Stimulated activated CD8-positive, alpha-beta memory T cell treated with anti-CD3 and anti-CD28 coated beads, Interleukin-15, amount 100 ng/mL, for 4 hours (primary cell): Measurements from ENCODE around the gene TNIK.

ENCODE experiments used
- DNase-seq, 2 donors: peaks; one replicate each; pipeline ENCODE4 v3.0.0-alpha.2; 2020; ENCODE audit warnings: low read depth in 2 of 2

Gene TNIK

DNA sequence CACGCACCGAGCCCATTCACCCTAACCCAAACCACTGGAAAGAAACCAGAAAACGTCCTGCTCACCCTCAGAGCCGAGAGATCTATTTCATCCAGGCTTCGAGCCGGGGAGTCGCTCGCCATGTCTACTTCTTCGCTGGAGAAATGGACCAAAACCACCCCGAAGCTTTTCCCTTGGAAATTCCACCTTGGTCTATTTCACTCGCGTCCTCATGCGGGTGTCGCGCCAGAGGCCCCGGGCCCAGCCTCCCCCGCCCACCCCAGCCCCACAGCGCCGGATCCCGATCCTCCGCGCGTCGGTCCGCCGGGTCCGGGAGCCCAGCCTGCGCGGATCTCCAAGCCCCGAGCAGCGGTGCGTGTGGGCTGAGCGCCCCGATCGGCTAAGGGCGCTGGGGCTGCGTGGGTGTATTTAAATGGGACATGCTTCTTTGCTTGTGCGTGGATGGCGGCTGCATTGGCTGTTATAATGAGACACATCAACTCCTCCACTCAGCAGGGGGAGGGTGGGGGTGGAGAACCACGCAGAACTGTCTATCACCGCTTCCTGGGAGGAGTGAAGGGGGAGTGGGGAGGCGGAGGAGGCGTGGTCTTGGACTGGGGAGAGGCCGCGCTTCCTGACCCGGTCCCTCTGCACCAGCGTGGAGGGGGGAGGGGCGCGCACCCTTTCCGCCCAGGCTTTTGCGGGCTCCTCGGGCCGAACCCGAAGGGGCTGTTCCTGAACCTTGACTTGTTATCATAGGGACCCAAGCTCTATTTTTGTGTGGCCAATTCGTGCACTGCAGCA lies at the start of gene TNIK:
Gene TNIK, minus strand, starts transcription at position 464 of the 783 bp plus-strand sequence. Its CDS starts 342 bp downstream, at position 122.
- peak; percentile 87 to 97 for DNase-seq

GRCh38 chr3:171508676-171509075 lies 48.5 kb upstream of the TNIK start:
- DNase-seq = no peak

DNA sequence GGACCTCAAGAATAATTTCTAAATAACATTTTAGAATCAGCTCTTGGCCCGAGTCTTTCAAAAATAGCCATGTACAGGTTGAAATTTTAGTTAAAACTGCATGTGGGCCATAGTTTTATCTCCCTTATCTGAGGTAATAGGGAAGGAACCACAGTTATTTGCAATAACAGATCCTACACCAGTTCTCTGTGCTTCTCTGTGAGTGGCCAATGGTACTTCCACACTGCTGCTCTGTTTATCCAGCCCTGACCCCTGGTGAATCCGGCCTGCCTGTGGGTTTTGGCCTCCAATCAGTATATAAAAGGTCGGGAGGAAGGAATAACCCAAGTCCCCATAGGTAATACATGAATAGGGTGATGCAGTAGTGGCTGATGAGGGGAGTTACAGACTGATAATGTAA lies 48.0 kb upstream of the TNIK start:
- no peak for DNase-seq

DNA sequence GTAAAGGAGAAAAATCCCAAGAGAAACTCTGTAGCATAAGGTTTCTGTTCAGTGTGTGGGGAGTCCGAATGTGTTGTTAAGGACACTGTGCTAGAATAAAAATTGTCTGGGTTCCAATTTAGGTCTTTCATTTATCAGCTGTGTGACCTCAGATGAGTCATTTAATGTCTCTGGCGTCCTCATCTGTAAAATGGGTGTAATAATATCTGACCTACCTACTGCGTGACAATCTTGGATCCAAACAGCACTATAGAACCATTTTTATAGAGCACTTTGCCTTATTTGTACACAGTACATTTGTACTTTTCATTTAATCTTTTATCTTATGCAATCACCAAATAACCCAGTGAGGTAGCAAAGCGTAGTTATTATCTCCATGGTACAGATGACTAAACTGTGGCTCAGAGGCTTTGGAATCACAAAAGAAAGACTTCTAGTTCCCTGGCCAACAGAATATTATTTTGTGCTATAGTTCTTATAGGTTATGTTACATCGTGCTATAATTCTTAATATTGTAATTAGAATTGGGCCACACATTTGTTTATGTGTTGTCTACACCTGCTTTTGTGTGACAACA lies 46.6 kb upstream of the TNIK start:
- DNase-seq = no peak

DNA sequence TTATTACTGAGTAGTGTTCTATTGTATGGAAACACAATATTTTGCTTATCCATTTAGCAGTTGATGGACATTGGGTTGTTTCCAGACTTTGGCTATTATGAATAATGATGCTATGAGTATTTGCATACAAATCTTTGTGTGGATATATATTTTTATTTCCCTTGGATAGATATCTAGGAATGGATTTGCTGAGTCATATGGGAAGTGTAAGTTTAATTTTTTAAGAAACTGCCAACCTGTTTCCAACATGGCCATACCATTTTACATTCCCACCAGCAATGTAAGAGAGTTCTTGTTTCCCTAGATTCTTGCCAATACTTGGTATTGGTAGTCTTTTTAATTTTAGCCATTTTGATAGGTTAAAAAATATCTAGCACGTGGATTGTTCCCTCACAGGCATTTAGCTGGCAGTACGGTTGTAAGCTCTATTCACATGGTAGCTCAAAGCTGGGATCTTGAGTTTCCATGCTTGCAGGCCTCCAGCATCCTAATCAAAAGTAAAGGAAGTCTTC lies 45.7 kb upstream of the TNIK start:
- no peak for DNase-seq

GRCh38 chr3:171504376-171504775 lies 44.2 kb upstream of the TNIK start:
- DNase-seq = no peak

- DNase-seq = no peak
Observed at GRCh38 chr3:171503817-171504216, 43.6 kb upstream of the TNIK start.

DNA sequence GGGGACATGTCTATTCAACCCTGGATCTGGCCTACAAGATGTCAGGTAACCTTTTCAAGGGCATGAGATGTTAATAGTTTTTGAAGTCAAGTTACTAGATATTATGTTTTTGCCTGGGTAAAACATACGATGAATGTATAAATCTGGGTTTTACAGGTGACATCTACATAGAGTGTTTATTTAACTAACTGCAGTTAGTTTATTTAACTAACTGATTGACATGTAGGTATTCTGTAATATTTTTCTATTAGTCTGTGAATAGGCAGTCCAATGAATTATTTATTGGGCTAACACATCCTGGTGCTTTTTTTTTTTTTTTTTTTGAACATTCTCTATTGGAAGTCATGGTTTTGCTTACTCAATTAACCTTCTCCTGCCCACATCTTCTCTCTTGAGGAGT lies 38.7 kb upstream of the TNIK start:
- no peak for DNase-seq

GRCh38 chr3:171497468-171497867 lies 37.3 kb upstream of the TNIK start:
- no peak for DNase-seq

GRCh38 chr3:171495413-171495812 lies 35.2 kb upstream of the TNIK start:
- no peak for DNase-seq

DNA sequence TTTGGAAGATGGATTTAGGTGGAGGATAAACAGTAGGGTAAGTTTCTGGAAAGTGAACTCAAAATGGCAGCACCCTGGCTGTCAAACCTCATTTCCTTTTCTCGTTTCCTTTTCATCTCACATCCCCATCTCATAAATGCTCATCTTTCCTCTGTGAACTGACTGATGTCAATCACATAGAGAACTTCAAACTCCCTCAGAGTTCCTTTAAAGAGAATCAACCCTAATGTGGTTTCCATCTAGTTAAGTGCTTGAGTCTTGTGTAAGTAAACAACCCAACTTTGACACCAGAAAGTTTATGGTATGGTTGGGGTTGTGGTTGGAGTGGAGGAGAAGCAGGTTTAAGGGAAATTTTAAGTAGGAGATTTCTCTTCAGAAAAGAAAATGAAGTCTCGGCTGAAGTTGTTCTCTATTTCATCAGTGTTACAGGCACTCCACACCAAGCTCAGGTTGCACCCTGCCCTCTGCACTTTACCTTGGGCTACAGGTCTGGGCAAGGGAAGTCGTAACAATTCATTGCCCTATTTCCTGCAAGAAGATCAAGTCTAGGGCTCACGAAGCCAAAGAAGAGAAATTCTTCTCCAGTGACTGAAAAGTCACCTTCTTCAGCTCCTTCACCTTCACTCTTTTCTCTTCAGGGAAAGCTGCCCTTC lies 34.4 kb upstream of the TNIK start:
- DNase-seq = no peak

DNA sequence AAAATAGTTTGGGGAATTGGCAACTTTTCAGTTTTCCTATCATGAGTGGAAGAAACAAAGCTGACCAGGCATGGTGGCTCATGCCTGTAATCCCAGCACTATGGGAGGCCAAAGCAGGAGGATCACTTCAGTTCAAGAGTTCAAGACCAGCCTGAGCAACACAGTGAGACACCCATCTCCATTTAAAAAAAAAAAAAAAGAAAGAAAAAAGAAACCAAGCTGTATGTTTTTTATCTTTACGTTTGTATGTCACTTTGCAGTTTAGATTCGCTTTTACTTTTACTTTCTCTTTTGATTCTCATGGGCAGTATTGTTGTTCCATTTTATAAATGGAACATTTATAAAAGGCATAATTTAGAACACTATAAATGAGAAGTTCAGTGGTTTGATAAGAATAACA lies 31.2 kb upstream of the TNIK start:
- no peak for DNase-seq

- no peak for DNase-seq
Observed at GRCh38 chr3:171490901-171491300, 30.7 kb upstream of the TNIK start.

DNA sequence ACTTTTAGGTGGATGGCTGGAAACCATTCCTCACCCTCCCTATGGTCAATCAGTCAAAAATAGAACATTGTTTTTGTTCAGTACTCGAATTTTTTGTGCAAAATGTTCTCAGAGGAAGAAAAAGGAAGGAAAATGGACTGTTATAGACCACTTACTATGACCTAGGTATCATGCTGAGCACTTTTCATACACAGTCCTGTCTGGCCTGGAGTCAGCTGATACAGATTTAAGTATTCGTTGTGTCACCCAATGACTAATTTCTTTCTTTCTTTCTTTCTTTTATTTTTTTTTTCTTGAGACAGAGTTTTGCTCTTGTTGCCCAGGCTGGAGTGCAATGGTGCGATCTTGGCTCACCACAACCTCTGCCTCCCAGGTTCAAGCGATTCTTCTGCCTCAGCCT lies 29.1 kb upstream of the TNIK start:
- no peak for DNase-seq

DNA sequence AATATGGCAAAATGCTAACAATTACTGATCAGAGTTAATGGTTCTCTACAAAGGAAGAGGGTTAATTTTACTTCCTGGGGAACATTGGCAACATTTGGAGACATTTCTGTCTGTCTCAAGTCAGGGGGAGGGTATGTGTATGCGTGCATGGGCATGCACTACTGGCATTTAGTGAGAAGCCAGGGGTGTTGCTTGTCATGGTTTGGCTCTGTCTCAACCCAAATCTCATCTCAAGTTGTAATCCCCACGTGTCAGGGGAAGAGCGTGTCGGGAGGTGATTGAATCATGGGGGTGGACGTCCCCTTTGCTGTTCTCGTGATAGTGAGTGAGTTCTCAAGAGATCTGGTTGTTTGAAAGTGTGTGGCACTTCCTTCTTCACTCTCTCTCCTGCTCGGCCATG lies 28.3 kb upstream of the TNIK start:
- no peak for DNase-seq

DNA sequence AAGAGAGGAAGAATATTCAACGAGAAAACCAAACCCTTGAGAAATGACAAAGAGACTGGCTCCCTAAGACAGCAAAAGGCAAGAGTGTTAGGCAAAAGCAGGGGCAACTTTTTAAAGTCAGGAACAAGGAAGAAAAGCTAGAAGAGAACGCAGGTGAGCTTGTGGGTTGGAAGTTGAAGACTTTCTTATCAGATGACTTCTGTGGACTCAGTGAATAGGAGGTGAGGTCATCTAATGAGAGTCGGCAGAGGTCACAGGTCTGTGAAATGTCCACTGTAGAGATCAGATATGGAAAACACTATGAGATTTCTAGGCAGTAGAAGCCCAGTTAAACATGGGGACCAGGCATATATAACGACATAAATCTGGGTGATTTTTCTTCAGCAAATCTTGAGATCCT lies 27.2 kb upstream of the TNIK start:
- no peak for DNase-seq

DNA sequence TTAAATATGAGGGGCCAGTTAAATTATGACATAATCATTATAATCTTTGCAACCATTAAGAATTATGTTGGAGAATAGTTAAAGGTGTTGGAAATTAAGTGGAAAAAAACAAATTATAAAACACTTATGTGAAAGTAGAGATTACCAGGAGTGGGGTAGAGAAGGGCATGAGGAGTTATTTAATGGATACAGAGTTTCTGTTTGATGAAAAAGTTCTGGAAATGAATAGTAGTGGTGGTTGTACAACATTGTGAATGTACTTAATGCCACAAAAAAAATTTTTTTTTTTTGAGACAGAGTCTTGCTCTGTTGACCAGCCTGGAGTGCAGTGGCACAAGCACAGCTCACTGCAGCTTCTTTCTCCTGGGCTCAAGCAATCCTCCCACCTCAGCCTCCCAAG lies 25.1 kb upstream of the TNIK start:
- no peak for DNase-seq

GRCh38 chr3:171481011-171481410 lies 20.8 kb upstream of the TNIK start:
- DNase-seq = no peak

DNA sequence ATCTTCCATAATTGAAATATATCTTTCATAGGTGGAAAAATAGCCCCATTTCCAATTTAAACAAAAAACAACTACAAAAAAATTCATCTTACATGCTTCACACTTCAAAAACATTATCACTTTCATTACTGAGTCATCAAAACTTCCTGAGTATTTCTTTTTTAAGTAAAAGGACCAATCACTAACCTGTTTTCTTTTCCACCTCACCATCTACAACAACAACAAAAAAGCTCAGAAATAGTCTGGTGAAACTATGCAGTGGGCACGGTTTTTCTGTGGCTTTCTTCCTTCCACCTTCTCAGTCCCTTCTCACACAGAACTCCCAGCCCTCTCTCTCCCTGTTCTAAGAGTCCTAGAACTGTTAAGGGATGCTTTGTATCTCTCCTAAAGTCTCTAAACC lies 20.3 kb upstream of the TNIK start:
- DNase-seq = no peak

- no peak for DNase-seq
Observed at GRCh38 chr3:171476532-171477102, 16.4 kb upstream of the TNIK start.

DNA sequence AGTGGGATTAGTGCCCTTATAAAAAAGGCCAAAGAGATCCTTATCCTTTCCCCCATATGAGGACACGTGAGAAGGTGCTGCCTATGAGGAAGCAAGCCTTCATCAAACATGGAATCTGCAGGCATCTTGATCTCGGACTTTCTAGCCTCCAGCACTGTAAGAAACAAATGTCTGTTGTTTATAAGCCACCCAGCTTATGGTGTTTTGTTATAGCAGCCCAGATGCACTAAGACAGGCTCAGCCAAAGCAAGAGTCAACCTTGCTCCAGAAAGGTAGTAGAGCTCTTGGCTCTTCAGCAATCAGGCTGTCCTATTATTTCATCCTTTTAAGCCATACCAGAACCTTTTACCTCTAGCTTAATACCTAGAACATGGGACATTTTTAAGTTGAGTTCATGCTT lies 12.3 kb upstream of the TNIK start:
- no peak for DNase-seq

GRCh38 chr3:171470714-171471227 lies 10.6 kb upstream of the TNIK start:
- DNase-seq = no peak
